BLaER1 (cell line): ENCODE data around the gene SMPX.

Experiments used
- H3K27ac ChIP-seq: shearing (Covaris generic); formaldehyde crosslinking; 2 replicates; pipeline ENCODE4 v1.8.1; 2022
- H3K27me3 ChIP-seq: shearing (Covaris generic); formaldehyde crosslinking; 2 replicates; pipeline ENCODE4 v1.8.1; 2022
- H3K36me3 ChIP-seq: shearing (Covaris generic); formaldehyde crosslinking; 2 replicates; pipeline ENCODE4 v1.8.1; 2022
- H3K4me1 ChIP-seq: shearing (Covaris generic); formaldehyde crosslinking; 2 replicates; pipeline ENCODE4 v1.8.1; 2022
- H3K4me2 ChIP-seq: shearing (Covaris generic); formaldehyde crosslinking; 2 replicates; pipeline ENCODE4 v1.8.1; 2022
- H3K4me3 ChIP-seq: shearing (Covaris generic); formaldehyde crosslinking; 2 replicates; pipeline ENCODE4 v1.8.1; 2022
- H3K9ac ChIP-seq: shearing (Covaris generic); formaldehyde crosslinking; 2 replicates; pipeline ENCODE4 v1.8.1; 2022
- H3K9me3 ChIP-seq: shearing (Covaris generic); formaldehyde crosslinking; 2 replicates; pipeline ENCODE4 v1.8.1; 2022
- H4K20me1 ChIP-seq: shearing (Covaris generic); formaldehyde crosslinking; 2 replicates; pipeline ENCODE4 v1.8.1; 2022
- Cebpa-rat ChIP-seq: shearing (Covaris generic); IDR thresholded peaks from 2 replicates; pipeline ENCODE4 v1.8.1; 2022

SMPX gene

GRCh38 chrX:21747558-21747957, 10.4 kb downstream of the SMPX start:
- Histone ChIP-seq H3K27ac (no peak overlapping the region), H3K36me3 (no peaks in the 10 kb centered on the region), H3K27me3 (no peaks in the 10 kb centered on the region), H3K4me3 (no peak overlapping the region), H3K9ac (no peak overlapping the region), H4K20me1 (no peaks in the 10 kb centered on the region), H3K4me2 (no peak overlapping the region), H3K9me3 (no peaks in the 10 kb centered on the region), H3K4me1 (peaks cover under 1% of the 10 kb centered on the region; the same call in 1 of the 2 replicates)
- no peak for TF ChIP-seq Cebpa-rat

- no peak overlapping the region for H3K27ac ChIP-seq
- H3K4me2 ChIP-seq: no peak overlapping the region
- H3K4me3 ChIP-seq: no peak overlapping the region
- no peak for TF ChIP-seq Cebpa-rat
- H3K9ac ChIP-seq: no peak overlapping the region
- no peaks in the 10 kb centered on the region for H4K20me1 ChIP-seq
- no peaks in the 10 kb centered on the region for H3K36me3 ChIP-seq
- H3K9me3 ChIP-seq: no peaks in the 10 kb centered on the region
- no peaks in the 10 kb centered on the region for H3K27me3 ChIP-seq
- H3K4me1 ChIP-seq: peaks cover 18% of the 10 kb centered on the region
Observed at GRCh38 chrX:21745756-21746155, 12.2 kb downstream of the SMPX start.

GRCh38 chrX:21744721-21745120, 13.2 kb downstream of the SMPX start:
- no peak for TF ChIP-seq Cebpa-rat
- Histone ChIP-seq H3K27ac (no peak overlapping the region), H4K20me1 (no peaks in the 10 kb centered on the region), H3K4me2 (no peak overlapping the region), H3K4me1 (peaks cover 21% of the 10 kb centered on the region), H3K9me3 (no peaks in the 10 kb centered on the region), H3K27me3 (no peaks in the 10 kb centered on the region), H3K36me3 (no peaks in the 10 kb centered on the region), H3K9ac (no peak overlapping the region), H3K4me3 (no peak overlapping the region)

GRCh38 chrX:21744060-21744459, 13.9 kb downstream of the SMPX start:
- H3K4me3 ChIP-seq: no peak overlapping the region
- no peaks in the 10 kb centered on the region for H4K20me1 ChIP-seq
- no peak overlapping the region for H3K4me2 ChIP-seq
- no peak overlapping the region for H3K27ac ChIP-seq
- H3K27me3 ChIP-seq: no peaks in the 10 kb centered on the region
- H3K4me1 ChIP-seq: peaks cover 21% of the 10 kb centered on the region
- no peak overlapping the region for H3K9ac ChIP-seq
- H3K9me3 ChIP-seq: no peaks in the 10 kb centered on the region
- H3K36me3 ChIP-seq: no peaks in the 10 kb centered on the region
- TF ChIP-seq Cebpa-rat: no peak

GRCh38 chrX:21741869-21742701, 15.8 kb downstream of the SMPX start:
- no peaks in the 10 kb centered on the region for H3K36me3 ChIP-seq
- no peaks in the 10 kb centered on the region for H3K9me3 ChIP-seq
- H3K27ac ChIP-seq: no peak overlapping the region
- no peaks in the 10 kb centered on the region for H3K27me3 ChIP-seq
- H3K4me1 ChIP-seq: peaks cover 21% of the 10 kb centered on the region
- H4K20me1 ChIP-seq: no peaks in the 10 kb centered on the region
- no peak overlapping the region for H3K4me3 ChIP-seq
- TF ChIP-seq Cebpa-rat: no peak
- H3K4me2 ChIP-seq: peak overlapping the region; percentile 43
- H3K9ac ChIP-seq: no peak overlapping the region

GRCh38 chrX:21741364-21741763, 16.6 kb downstream of the SMPX start:
- Histone ChIP-seq H3K4me1 (peaks cover 21% of the 10 kb centered on the region), H3K9me3 (no peaks in the 10 kb centered on the region), H3K27ac (no peak overlapping the region), H4K20me1 (no peaks in the 10 kb centered on the region), H3K36me3 (no peaks in the 10 kb centered on the region), H3K4me3 (no peak overlapping the region), H3K9ac (no peak overlapping the region), H3K27me3 (no peaks in the 10 kb centered on the region), H3K4me2 (peak overlapping the region; percentile 43)
- no peak for TF ChIP-seq Cebpa-rat

GRCh38 chrX:21740329-21741274, 17.3 kb downstream of the SMPX start:
- no peaks in the 10 kb centered on the region for H3K9me3 ChIP-seq
- no peak overlapping the region for H3K4me3 ChIP-seq
- H3K27me3 ChIP-seq: no peaks in the 10 kb centered on the region
- no peaks in the 10 kb centered on the region for H4K20me1 ChIP-seq
- H3K4me2 ChIP-seq: peak overlapping the region; percentile 43; the same call in 1 of the 2 replicates
- H3K27ac ChIP-seq: no peak overlapping the region
- TF ChIP-seq Cebpa-rat: no peak
- H3K4me1 ChIP-seq: peaks cover 21% of the 10 kb centered on the region
- H3K36me3 ChIP-seq: no peaks in the 10 kb centered on the region
- H3K9ac ChIP-seq: no peak overlapping the region

- Histone ChIP-seq H3K27me3 (no peaks in the 10 kb centered on the region), H4K20me1 (no peaks in the 10 kb centered on the region), H3K4me3 (no peak overlapping the region), H3K36me3 (no peaks in the 10 kb centered on the region), H3K4me1 (peaks cover 21% of the 10 kb centered on the region), H3K9me3 (no peaks in the 10 kb centered on the region), H3K27ac (no peak overlapping the region), H3K4me2 (no peak overlapping the region), H3K9ac (no peak overlapping the region)
- no peak for TF ChIP-seq Cebpa-rat
Observed at GRCh38 chrX:21738950-21739287, 19.0 kb downstream of the SMPX start.

- no peak overlapping the region for H3K27ac ChIP-seq
- H3K4me2 ChIP-seq: no peak overlapping the region
- H3K9me3 ChIP-seq: no peaks in the 10 kb centered on the region
- no peaks in the 10 kb centered on the region for H4K20me1 ChIP-seq
- no peak overlapping the region for H3K9ac ChIP-seq
- H3K36me3 ChIP-seq: no peaks in the 10 kb centered on the region
- no peaks in the 10 kb centered on the region for H3K27me3 ChIP-seq
- no peak overlapping the region for H3K4me3 ChIP-seq
- peaks cover 21% of the 10 kb centered on the region for H3K4me1 ChIP-seq
- no peak for TF ChIP-seq Cebpa-rat
Observed at GRCh38 chrX:21738210-21738949, 19.5 kb downstream of the SMPX start.
